Tibial artery (tissue), 4 donors: ENCODE measurements around the gene TASP1.
A peak's percentile ranks its signal among the peaks of the same experiment; 100 is the strongest.
"Not testable (repeated sequence)": the region's sequence is repeated elsewhere in the genome, so short reads cannot be mapped to it uniquely, and the experiment has no call there.

ENCODE experiments used
- DNase-seq, 2 donors: peaks; one replicate each; pipeline ENCODE4 v3.0.0-alpha.2; 2019
- H3K27ac ChIP-seq, 2 donors: fragments of 200-600 bp; sonication (generic) in 1 of 2; 1 replicate in 1 of 2; 2 replicates in 1 of 2; pipeline ENCODE4 v1.5.1; 2018 to 2019; ENCODE audit warnings: mild to moderate bottlenecking in 1 of 2
- H3K27me3 ChIP-seq, 2 donors: fragments of 200-600 bp; sonication (generic) in 1 of 2; one replicate each; pipeline versions ENCODE4 v1.5.1 to v1.6.0; 2016 to 2019
- H3K36me3 ChIP-seq, 3 donors: fragments of 200-600 bp; sonication (generic) in 2 of 3; one replicate each; pipeline ENCODE4 v1.5.1; 2016 to 2019; ENCODE audit warnings: mild to moderate bottlenecking in 2 of 3
- H3K4me1 ChIP-seq, 4 donors: fragments of 200-600 bp; sonication (generic) in 2 of 4; 1 replicate in 3 of 4; 2 replicates in 1 of 4; pipeline ENCODE4 v1.5.1; 2016 to 2019
- H3K4me3 ChIP-seq, 2 donors: fragments of 200-600 bp; sonication (generic) in 1 of 2; 1 replicate in 1 of 2; 2 replicates in 1 of 2; pipeline ENCODE4 v1.5.1; 2018 to 2019; ENCODE audit warnings: mild to moderate bottlenecking in 2 of 2
- H3K9me3 ChIP-seq, 3 donors: fragments of 200-600 bp; sonication (generic) in 1 of 3; one replicate each; pipeline ENCODE4 v1.5.1; 2016 to 2019
- CTCF ChIP-seq, 2 experiments: fragments of 200-600 bp in 1 of 2; fragments of 450-650 bp in 1 of 2; IDR thresholded peaks; one replicate each; pipeline ENCODE4 v1.5.1; 2017 to 2019; ENCODE audit warnings: antibody characterized with exemption in 2 of 2, mild to moderate bottlenecking in 1 of 2, moderate library complexity in 1 of 2
- intact Hi-C: fragments of 100-400 bp; cut with DNase I; formaldehyde crosslinking; loops from one replicate; pipeline ENCODE4 v1.15.0; 2023; ENCODE audit warnings: low total_unique reads

The TASP1 gene

DNA sequence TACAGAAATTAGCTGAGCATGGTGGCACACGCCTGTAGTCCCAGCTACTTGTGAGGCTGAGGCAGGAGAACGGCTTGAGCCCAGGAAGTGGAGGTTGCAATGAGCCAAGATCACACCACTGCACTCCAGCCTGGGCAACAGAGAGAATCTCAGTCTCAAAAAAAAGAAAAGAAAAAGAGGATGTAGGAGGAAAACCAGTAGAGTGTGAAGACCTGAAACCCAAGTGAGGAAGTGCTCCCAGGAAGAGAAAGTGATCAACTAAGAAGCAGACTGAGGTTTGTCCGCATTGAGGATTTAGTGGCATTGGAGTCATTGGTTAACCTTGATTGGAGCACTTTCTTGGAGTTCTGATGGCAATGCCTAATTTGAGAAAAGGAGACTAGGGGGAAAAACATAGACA lies 20.6 kb upstream of the TASP1 start:
- no peak for TF ChIP-seq CTCF (IDR thresholded peaks at IDR 0.05)
- Histone ChIP-seq H3K36me3 (no peaks in the 10 kb centered on the region), H3K9me3 (no peaks in the 10 kb centered on the region), H3K27me3 (no peaks in the 10 kb centered on the region), H3K27ac (no peak overlapping the region), H3K4me3 (no peak overlapping the region), H3K4me1 (peaks cover 0 to 17% (median 2%) of the 10 kb centered on the region in 4 donors)
- intact Hi-C loops: no loop called here
- no peak for DNase-seq

GRCh38 chr20:13658060-13658459 lies 19.3 kb upstream of the TASP1 start:
- H3K27ac ChIP-seq, H3K36me3 ChIP-seq, DNase-seq, H3K4me3 ChIP-seq, H3K9me3 ChIP-seq, intact Hi-C loops, H3K27me3 ChIP-seq: not testable (repeated sequence)
- H3K4me1 ChIP-seq: peaks cover 0 to 17% (median 2%) of the 10 kb centered on the region in 4 donors

DNA sequence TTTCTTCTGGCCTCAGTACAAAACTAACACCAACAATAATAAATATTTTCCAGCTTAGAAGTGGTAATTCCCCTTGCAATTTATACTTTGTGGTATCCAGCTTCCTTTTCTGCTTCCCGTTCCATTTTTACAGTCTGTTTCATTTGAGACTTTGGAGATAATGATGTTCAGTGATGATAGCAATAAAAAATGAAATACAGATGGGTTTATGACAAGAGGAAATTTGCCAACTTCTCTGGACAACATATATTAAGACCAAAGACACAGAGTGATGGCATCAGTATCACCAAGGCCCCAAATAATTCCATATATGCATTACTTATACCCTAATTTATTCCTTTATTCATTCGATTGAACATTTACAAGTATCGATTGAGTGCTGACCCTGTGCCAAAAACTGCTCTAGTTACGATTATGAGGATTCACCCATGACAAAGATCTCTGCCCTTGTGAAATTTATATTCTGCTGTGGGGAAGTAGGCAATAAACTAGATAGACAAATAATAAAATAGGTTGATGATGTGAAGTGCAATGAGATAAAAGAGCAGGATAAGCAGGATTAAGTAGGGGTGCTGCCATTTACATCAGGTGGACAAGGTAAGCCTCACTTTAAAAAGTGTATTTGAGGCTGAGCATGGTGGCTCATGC lies 18.1 kb upstream of the TASP1 start:
- TF ChIP-seq CTCF (IDR thresholded peaks at IDR 0.05): no peak
- no peaks in the 10 kb centered on the region for H3K9me3 ChIP-seq
- peaks cover 0 to 12% (median 2%) of the 10 kb centered on the region in 4 donors for H3K4me1 ChIP-seq
- no peak overlapping the region for H3K4me3 ChIP-seq
- H3K36me3 ChIP-seq: no peaks in the 10 kb centered on the region
- H3K27ac ChIP-seq: no peak overlapping the region
- intact Hi-C loops: no loop called here
- no peaks in the 10 kb centered on the region for H3K27me3 ChIP-seq
- no peak for DNase-seq

DNA sequence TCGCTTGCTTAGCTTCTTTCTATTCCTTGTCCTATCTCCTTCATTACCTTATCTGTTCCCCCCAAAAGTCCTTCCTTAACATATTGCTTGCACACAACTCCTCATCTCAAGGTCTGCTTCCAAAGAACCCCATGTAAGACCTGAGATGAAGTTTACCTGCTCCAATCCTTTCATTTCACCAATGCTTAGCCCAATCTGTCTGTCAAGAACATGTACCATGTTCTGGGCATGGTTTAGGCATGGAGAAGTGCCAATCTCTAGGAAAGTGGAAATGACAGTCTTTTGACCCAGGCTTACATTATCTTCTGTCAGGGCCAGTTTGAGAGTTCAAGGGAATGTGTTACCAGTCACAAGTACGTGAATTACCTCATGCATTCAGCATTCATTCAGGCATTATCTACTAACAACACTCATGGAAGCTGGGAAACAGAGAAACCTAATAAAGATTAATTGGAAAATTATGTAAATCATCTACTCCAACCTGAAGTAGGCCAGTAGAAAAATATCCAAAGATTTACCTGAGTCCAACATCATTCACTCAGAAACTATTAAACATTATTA lies 15.8 kb upstream of the TASP1 start:
- DNase-seq: no peak
- H3K36me3 ChIP-seq: no peaks in the 10 kb centered on the region
- H3K9me3 ChIP-seq: no peaks in the 10 kb centered on the region
- no peak for TF ChIP-seq CTCF (IDR thresholded peaks at IDR 0.05)
- no peaks in the 10 kb centered on the region for H3K4me1 ChIP-seq
- no peaks in the 10 kb centered on the region for H3K27me3 ChIP-seq
- H3K27ac ChIP-seq: no peak overlapping the region
- intact Hi-C loops: no loop called here
- H3K4me3 ChIP-seq: no peak overlapping the region

- Histone ChIP-seq H3K36me3 (no peaks in the 10 kb centered on the region), H3K4me3 (no peak overlapping the region), H3K27ac (no peak overlapping the region), H3K9me3 (no peaks in the 10 kb centered on the region), H3K4me1 (peaks cover 0 to 7% (median 0%) of the 10 kb centered on the region in 4 donors), H3K27me3 (no peaks in the 10 kb centered on the region)
- no peak for TF ChIP-seq CTCF (IDR thresholded peaks at IDR 0.05)
- DNase-seq: no peak
- intact Hi-C loops: no loop called here
Observed at GRCh38 chr20:13650474-13650873, 11.7 kb upstream of the TASP1 start.

- DNase-seq: peak in 1 of 2 donors; percentile 29
- H3K36me3 ChIP-seq: no peaks in the 10 kb centered on the region
- no peaks in the 10 kb centered on the region for H3K9me3 ChIP-seq
- H3K27me3 ChIP-seq: no peaks in the 10 kb centered on the region
- H3K4me1 ChIP-seq: peaks cover 0 to 7% (median 0%) of the 10 kb centered on the region in 4 donors
- no peak overlapping the region for H3K4me3 ChIP-seq
- intact Hi-C loops: no loop called here
- TF ChIP-seq CTCF (IDR thresholded peaks at IDR 0.05): no peak
- H3K27ac ChIP-seq: no peak overlapping the region
Observed at GRCh38 chr20:13648291-13649228, 9.8 kb upstream of the TASP1 start.
